ENCODE measurements around the gene B3GALT2.
"Not testable (repeated sequence)": the region's sequence is repeated elsewhere in the genome, so short reads cannot be mapped to it uniquely, and the experiment has no call there.

The B3GALT2 gene

GRCh38 chr1:193185901-193186731, at the start of gene B3GALT2:
Gene B3GALT2 (minus strand): TSS chr1:193186613. CDS start chr1:193181562, 5,051 bp downstream.
- peak; percentile 52 for DNase-seq

GRCh38 chr1:193234530-193234929, 48.1 kb upstream of the B3GALT2 start:
- DNase-seq: no peak

GRCh38 chr1:193231146-193231545, 44.7 kb upstream of the B3GALT2 start:
- not testable (repeated sequence) for DNase-seq

GRCh38 chr1:193229136-193229535, 42.7 kb upstream of the B3GALT2 start:
- peak; percentile 40 for DNase-seq

- DNase-seq: no peak
Observed at GRCh38 chr1:193222056-193222615, 35.7 kb upstream of the B3GALT2 start.

GRCh38 chr1:193221651-193222050, 35.2 kb upstream of the B3GALT2 start:
- DNase-seq: no peak

- DNase-seq: no peak
Observed at GRCh38 chr1:193219391-193219790, 33.0 kb upstream of the B3GALT2 start.

- DNase-seq: no peak
Observed at GRCh38 chr1:193216920-193217319, 30.5 kb upstream of the B3GALT2 start.

GRCh38 chr1:193213998-193214397, 27.6 kb upstream of the B3GALT2 start:
- no peak for DNase-seq

- DNase-seq: no peak
Observed at GRCh38 chr1:193212637-193213036, 26.2 kb upstream of the B3GALT2 start.

- DNase-seq: peak; percentile 84
Observed at GRCh38 chr1:193211539-193211938, 25.1 kb upstream of the B3GALT2 start.

GRCh38 chr1:193210996-193211395, 24.6 kb upstream of the B3GALT2 start:
- no peak for DNase-seq

- DNase-seq: no peak
Observed at GRCh38 chr1:193201021-193201420, 14.6 kb upstream of the B3GALT2 start.

- no peak for DNase-seq
Observed at GRCh38 chr1:193199940-193200339, 13.5 kb upstream of the B3GALT2 start.

GRCh38 chr1:193192586-193192985, 6.2 kb upstream of the B3GALT2 start:
- DNase-seq: no peak

GRCh38 chr1:193190096-193190744, 3.8 kb upstream of the B3GALT2 start:
- peak; percentile 7 for DNase-seq

GRCh38 chr1:193189442-193190095, 3.2 kb upstream of the B3GALT2 start:
- no peak for DNase-seq

- not testable (repeated sequence) for DNase-seq
Observed at GRCh38 chr1:193188915-193189314, 2.5 kb upstream of the B3GALT2 start.

- DNase-seq: no peak
Observed at GRCh38 chr1:193187114-193187513, 701 bp upstream of the B3GALT2 start.

GRCh38 chr1:193185211-193185610, 1.2 kb downstream of the B3GALT2 start:
- DNase-seq: no peak

- DNase-seq: no peak
Observed at GRCh38 chr1:193184776-193185175, 1.6 kb downstream of the B3GALT2 start.

GRCh38 chr1:193183019-193183627, 3.3 kb downstream of the B3GALT2 start:
- DNase-seq: peak; percentile 58

- DNase-seq: peak; percentile 9
Observed at GRCh38 chr1:193181985-193182384, 4.4 kb downstream of the B3GALT2 start.
